ENCODE data around the gene ZCCHC8.
"Not testable (repeated sequence)": the region's sequence is repeated elsewhere in the genome, so short reads cannot be mapped to it uniquely, and the experiment has no call there.

Gene ZCCHC8

DNA sequence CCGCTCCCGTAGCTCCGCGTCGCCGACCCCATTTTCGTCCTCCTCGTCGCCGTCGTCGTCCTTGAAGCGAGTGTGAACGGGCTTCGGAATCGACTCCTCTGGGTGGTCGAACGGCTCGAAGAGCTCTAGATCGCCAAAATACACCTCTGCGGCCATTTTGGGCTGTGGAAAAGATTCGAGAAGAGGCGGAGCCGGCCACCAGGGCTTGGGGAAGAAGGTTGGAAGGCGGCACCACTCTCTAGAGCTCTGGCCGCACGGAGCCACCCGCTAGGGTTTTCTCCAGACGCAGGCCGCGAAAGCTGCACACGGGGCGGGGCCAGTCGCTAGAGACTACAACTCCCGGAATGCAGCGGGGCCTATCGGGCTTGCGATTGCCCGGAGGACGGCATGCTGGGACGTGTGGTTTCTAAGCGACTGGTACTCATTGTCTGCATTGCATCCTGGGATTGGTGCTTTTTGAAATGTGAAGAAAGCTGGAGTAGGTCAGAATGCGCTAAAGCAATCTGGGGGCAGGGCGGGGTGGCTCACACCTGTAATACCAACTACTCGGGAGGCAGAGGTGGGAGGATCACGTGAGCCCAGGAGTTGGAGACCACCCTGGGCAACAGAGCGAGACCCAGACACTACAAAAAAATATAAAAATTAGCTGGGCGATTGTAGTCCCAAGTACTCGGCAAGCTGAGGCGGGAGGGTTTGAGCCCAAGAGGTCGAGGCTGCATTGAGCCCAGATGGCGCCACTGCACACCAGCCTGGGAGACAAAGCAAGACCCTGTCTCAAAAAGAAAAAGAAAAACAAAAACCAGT, at the start of gene ZCCHC8:
Gene ZCCHC8 (minus strand): TSS at position 248 of the 804 bp plus-strand sequence. CDS start 92 bp downstream, at position 156.
- DNase-seq (ENCODE audit: low read depth, low spot score), result peak; percentile 92

DNA sequence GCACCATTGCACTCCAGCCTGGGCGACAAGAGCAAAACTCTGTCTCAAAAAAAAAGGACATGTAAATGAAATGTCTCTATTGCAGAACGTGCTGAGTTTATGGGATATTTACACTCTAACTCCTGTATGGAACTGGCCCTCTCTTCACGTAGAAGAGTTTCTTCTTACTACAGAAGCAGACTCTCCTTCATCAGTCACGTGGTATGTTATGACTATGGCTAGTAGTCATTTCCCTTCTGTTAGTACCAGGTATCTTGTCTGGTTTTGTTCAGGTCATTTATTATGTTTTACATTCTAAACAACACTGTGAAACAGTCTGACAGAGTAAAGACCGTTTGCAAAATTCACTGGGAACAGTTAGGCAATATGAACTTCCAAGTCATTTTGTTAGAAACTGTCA, 46.6 kb upstream of the ZCCHC8 start:
- DNase-seq (ENCODE audit: low read depth, low spot score), result no peak

DNA sequence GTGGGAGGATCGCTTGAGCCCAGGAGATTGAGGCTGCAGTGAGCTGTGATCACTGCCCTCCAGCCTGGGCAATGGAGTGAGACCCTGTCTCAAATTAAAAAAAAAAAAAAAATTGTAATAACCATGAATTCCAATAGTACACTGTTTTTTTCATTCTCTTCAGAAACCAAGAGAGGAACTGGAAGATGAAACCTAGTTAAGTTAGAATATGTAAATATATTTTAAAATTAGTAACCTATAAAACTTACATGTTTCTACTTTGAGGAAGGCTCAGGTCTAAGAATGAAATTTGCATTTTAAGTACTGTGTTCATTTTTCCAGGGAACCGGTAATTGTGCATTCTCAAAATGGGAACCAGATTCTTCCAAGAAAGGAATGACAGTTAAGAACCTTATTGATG, 45.1 kb upstream of the ZCCHC8 start:
- no peak for DNase-seq (ENCODE audit: low read depth, low spot score)

DNA sequence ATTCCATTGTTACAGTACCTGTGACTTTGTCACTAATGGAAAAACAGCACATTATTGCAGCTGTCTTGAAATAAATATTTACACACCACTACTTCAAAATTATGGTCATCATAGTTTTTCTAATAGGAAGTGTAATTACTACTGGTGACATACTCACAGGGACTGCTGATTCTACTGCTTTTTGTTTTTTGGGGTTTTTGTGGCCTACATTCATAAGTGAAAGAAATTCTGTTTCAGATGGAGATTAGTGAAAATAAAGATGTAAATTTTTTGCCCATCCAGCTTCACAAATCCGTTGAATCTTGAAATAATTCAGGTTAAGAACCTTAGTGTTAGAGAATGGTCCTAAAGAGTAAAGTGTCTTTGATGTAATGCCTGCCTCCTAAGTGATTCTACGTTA, 43.8 kb upstream of the ZCCHC8 start:
- no peak for DNase-seq (ENCODE audit: low read depth, low spot score)

DNA sequence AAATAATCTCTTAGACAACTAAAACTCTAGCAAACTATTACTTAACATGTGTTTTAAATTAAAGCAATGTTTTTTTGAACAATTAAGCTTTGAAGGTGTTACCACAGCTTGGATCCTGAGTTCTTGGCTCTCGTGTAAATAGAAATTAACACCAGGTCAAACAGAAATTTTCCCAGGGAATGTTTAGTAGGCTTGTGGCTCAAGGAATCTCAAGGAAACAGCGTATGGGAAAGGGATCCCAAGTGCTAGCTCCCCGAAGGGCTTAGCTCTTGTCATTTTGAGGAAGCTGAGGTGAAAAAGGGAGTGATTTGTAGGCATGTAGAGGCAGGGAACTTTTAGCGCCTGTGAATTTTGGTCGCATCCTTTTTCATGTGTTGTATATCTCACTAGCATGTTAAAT, 37.8 kb upstream of the ZCCHC8 start:
- no peak for DNase-seq (ENCODE audit: low read depth, low spot score)

DNA sequence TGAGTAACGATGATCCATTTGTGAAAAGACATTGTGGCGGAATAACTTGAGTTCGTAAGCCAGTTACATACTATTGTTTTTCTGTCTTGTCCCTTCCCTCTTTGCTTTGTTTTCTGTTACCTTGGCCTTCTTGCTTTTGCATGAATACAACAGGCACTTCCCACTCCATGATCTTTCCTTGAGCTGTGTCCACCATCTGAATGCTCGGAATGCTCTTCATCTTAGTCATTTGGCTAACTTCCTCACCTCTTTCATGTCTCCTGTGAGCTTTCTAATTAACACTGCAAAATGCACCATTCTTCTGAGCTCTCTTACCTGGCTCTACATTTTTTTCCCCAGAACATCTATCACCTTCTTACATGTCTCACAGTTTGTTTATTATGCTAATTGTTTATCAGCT, 36.3 kb upstream of the ZCCHC8 start:
- DNase-seq (ENCODE audit: low read depth, low spot score), result no peak

DNA sequence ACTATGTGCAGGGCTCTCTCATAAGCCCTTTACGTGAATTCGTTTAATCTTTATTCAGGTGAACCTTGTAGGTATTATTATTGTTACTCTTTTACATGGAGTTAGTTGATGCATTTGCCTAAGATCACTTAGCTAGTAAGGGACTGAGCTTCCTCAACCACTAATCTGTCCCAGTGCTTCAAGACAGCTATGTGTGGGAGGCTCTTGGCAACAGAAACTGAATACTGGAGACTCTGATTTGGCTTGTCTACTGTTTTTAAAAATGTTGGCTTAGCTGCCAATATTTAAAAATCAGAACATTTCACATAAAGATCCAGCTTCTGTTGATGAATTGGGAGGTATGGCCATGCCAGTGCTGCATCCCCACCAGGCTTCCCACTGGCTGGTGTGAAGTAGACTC, 33.1 kb upstream of the ZCCHC8 start:
- no peak for DNase-seq (ENCODE audit: low read depth, low spot score)

DNA sequence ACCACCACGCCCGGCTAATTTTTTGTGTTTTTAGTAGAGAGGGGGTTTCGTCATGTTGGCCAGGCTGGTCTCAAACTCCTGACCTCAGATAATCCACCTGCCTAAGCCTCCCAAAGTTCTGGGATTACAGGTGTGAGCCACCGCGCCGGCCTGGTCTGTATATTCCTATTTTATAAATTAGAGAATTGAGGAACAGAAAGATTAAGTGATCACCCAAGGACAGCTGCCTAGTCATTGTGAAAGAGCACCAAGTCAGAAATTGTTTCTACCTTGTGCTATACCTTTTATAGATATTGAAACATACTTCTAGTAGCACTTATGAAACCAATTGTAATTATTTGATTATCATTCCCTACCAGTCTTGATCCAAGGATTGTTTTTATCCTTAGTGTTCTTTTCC, 28.3 kb upstream of the ZCCHC8 start:
- DNase-seq (ENCODE audit: low read depth, low spot score), result no peak

DNA sequence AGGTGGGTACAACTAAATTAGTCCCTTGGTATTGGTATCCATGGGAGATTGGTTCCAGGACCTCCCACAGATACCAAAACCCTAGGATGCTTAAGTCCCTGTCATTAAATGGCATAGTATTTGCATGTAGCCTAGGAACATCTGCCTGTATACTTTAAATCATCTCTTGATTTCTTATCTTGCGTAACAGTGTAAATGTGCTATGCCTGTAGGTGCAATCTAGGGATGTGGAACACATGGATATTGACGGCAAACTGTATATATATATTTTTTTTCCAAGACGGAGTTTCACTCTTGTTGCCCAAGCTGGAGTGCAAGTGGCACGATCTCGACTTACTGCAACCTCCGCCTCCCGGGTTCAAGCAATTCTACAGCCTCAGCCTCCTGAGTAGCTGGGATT, 27.9 kb upstream of the ZCCHC8 start:
- no peak for DNase-seq (ENCODE audit: low read depth, low spot score)

DNA sequence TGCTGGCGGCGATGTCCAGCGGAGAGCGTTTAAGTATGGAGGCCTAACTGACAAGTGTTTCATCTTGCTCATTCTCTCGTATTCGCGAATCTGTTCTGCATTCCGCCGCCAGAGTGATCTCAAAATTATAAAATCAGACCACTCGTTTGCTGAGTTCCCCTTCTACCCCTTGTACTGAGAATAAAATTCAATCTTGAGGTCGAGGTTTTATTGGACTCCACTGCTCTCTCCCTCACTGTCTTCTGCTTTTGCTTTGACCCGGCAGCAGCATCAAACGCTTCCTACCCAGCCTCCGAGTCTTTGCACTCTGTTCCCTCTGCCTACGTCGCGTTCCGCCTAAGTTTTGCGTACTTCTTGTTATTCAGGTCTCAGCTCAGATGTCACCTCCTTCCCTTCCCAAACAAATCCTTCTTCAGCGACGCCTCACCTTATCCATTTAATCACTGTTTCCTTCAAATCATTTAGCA, 26.8 kb upstream of the ZCCHC8 start:
- DNase-seq (ENCODE audit: low read depth, low spot score), result no peak

DNA sequence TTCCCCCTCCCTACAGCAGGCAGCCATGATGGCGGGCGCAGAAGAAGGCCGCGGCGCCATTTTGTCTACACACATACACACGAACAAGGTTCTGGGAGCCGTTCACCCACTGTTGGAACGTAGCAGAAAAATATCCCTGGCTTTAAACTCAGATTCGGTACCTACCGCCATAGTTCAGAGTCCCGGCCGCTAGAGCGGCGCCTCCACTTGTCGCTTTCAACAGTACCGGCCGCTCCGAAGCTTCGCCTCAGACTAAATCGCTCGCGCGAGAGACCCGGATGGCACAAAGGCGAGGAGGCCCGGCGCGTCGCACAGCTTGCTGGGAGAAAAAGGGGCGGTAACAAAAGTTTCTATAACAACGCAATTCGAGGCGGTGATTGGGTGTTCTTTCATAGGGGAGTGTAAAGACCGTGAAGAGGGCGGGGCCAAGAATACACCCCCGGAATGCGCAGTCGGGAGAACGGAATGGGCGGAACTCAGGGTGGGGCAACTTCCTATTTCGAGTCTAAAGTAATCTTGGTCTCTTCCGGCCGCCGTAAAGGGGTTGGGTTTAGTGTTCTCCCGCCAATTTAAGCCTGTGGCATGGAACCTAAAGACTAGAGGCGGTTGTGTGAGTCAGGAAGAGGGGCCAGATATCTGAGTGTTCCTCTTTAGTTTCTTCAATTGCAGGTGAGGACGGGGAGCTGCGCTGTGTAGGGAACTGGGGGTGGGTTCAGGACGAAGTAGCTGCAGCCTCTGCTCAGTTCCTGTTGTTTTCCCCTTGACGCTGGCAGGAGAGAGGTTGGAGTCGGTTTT, 26.1 kb upstream of the ZCCHC8 start, which contains the start of the genes KNTC1 and RSRC2:
Gene KNTC1 (plus strand): TSS at position 567 of the 795 bp plus-strand sequence. CDS start 2,815 bp downstream, outside the sequence.
Gene RSRC2 (minus strand): TSS at position 254 of the 795 bp plus-strand sequence. CDS start 83 bp downstream, at position 171.
- DNase-seq (ENCODE audit: low read depth, low spot score), result peak; percentile 98

DNA sequence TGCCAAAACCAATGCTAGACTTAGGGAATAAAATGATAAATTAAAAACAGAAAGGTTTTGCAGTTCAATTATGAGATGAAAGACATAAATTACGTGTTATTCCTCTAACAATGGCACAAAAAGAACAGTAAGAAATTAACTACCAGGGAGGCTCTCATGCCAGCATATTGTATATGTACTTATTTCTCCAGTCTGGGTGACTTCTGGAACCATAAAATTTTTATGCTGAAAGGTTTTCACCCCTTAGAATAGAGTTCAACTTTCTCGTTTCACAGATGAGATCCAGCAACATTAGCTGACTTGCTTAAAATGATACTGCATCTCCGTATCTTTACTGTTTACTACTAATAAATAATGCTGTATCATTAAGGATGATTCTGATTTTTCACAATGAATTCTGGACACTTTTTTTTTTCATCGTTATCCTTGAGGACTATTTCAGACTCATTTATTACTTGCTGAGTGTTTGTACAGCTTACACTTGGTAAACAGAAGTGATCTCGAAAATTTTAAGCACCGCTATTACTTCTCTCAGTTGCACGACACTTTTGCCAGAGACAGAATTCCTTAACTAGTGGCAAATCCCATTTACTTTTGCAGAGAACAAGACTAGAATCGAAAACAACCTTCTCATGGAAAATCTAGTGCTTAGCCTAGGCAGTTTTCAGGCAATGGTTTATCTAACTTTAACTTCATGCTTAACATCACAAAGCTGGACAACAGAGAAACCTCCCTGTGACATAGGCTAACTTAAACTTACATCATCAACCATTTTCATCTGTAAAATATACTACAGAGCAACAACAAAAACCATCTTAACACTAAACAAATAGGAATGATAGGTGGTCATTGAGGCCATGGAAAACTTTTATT, 23.4 kb upstream of the ZCCHC8 start:
- DNase-seq (ENCODE audit: low read depth, low spot score), result no peak

DNA sequence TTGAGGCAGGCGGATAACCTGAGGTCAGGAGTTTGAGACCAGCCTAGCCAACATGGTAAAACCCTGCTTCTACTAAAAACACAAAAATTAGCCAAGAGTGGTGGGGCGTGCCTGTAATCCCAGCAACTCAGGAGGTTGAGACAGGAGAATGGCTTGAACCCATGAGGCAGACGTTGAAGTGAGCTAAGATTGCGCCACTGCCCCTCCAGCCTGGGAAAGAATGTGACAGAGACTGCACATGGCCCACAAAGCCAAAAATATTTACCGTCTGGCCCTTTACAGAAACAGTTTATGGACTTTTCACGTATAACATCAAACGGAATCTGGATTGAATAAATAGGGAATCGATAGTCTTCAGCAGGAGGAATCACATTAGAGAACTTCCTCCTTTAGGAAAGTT, 22.5 kb upstream of the ZCCHC8 start:
- DNase-seq (ENCODE audit: low read depth, low spot score), result no peak

DNA sequence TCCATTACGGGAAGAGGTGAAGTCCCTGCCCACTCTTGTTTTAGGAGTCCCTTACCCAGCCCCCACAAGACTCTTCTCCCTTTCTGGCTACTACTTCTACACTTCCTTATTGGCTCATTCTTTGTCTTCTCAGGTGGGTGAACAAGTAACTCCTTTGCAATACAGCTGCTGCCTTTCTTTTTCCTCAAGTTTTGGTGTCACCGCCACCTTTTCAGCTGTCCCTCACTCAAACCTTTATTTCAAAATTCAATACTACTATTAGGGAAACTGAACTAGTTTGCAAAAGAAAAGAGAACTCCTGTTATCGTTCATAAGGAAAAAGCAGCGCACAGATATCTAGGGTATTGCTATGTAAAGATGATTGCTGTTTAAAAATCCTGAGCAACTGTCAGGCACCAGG, 19.9 kb upstream of the ZCCHC8 start:
- no peak for DNase-seq (ENCODE audit: low read depth, low spot score)

DNA sequence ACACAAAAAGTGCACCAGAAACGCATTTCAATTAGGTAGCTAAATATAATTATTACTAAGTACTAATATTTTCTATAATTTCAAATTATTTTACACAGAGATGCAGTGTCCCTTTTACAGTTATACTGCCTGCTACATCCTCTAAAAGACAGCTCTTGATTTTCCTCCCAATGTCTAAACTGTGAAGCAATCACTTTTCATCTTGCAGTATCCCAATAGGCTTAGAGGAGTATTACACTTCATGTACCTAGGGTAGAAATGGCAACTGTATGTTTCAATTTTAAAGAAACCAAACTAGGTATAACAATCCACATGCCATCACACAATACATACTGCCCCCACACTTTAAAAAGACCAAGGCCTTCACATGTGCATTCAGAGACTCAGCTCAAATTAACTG, 18.7 kb upstream of the ZCCHC8 start:
- DNase-seq (ENCODE audit: low read depth, low spot score), result no peak

DNA sequence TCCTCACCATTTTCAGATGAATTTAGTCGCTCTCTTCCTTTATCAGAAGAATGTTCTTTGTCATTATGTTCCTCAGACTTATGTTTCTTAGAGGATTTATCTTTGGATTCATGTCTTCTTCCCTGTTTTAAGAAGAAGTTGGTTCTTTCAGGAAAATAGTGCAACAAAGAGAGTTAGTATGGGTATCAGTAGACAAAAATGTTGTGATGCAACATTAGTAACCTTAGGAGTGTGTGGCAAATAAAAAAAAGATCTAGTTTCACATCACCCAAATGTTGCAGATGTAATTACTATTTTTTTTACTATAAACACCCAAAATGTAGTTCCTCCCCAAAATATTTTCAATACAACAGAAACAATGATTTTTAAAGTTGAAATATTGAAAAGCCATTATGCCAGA, 18.2 kb upstream of the ZCCHC8 start:
- no peak for DNase-seq (ENCODE audit: low read depth, low spot score)

DNA sequence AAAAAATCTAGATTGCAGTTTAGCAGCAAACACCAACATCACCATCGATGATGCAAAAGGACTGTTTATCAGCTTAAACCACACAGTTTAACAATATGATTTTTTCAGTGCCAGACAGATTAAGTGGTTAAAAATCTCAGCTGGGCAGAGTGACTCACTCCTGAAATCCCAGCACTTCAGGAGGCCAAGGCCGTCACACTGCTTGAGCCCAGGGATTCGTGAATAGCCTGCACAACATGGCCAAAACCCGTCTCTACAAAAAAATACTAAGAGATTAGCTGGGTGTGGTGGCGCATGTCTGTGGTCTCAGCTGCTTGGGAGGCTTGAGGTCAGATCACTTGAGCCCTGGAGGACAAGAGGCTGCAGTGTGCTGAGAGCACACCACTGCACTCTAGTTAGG, 17.1 kb upstream of the ZCCHC8 start:
- peak; percentile 69 for DNase-seq (ENCODE audit: low read depth, low spot score)

DNA sequence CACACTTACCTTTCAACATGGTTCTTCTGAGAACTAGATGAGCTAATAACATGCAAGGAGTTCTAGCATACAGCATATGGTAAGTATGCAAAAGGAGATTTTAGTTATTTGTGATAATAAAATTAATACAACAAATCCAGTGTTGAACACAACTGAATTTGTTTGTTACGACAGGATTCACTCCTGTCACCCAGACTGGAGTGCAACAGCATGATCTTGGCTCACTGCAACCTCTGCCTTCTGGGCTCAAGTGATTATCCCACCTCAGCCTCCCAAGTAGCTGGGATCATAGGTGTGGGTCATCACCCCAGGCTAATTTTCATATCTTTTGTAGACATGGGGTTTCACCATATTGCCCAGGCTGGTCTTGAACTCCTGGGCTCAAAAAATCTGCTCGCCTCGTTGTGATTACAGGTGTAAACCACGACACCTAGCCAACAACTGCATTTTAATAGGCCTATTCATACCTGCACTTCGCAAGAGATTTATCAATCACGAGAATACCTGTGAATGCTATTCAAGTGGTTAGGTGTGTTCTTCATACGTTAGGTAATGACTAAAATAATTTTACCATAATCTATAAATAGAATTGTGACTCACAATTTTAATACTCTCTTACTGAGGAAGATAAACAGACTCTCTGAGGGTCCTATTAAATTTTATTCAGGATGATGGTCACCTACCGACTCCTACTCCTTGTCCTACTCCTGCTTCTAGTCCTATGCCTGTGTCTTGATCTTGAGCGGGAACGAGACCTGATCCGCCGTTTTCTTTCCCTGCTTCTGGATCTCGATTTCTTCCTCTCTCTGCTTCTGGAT, 16.0 kb upstream of the ZCCHC8 start:
- no peak for DNase-seq (ENCODE audit: low read depth, low spot score)

DNA sequence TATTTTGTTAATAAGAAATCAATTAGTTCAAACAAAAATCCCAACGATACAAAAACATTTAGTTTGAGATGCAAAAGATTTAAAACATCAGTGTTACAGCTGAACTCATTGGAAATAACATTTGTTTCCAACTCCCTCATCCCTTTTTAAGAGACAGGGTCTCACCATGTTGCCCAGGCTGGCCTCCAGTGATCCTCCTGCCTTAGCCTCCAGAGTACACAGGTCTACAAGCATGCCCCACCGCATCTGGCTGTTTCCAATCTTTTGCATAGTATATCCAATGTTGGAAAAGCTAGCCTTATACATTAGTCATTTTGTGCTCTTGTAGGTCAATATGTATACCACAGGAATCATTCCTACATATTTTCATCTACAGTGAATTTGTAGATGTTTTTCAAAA, 14.5 kb upstream of the ZCCHC8 start:
- DNase-seq (ENCODE audit: low read depth, low spot score), result no peak

DNA sequence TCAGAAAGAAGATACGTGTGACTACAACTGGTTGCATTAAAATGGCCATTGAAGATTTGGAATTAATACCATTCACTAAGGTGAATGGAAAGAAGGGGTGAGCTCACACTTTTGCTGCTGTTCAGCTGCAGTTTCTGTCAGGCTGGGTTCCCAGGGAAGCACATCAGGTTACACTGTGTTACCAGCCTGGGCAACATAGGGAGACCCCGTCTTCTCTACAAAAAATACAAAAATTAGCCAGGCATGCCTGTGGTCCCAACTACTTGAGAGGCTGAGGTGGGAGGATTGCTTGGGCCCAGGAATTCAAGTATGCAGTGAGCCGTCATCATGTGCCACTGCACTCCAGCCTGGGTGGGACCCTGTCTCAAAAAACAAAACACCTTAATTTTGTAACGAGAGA, 12.9 kb upstream of the ZCCHC8 start:
- no peak for DNase-seq (ENCODE audit: low read depth, low spot score)

DNA sequence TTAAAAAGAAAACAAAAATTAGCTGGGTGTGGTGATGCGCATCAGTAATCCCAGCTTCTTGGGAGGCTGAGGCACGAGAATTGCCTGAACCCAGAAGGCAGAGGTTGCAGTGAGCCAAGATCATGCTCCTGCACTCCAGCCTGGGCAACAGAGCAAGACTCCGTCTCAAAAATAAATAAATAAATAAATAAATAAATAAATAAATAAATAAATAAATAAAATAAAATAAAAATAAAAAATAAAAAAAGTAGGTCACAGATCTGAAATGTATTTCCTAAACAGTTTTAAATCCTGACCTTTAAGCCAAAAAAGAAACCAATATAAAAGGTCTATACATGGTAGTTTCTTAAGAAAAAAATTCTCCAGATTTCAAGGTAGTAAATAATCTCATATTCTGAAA, 12.3 kb upstream of the ZCCHC8 start:
- not testable (repeated sequence) for DNase-seq (ENCODE audit: low read depth, low spot score)

Data from brain pericyte (primary cell).